Measurements from ENCODE around the gene DYNC1I1.
"Not testable (repeated sequence)": the region's sequence is repeated elsewhere in the genome, so short reads cannot be mapped to it uniquely, and the experiment has no call there.

DYNC1I1 gene

DNA sequence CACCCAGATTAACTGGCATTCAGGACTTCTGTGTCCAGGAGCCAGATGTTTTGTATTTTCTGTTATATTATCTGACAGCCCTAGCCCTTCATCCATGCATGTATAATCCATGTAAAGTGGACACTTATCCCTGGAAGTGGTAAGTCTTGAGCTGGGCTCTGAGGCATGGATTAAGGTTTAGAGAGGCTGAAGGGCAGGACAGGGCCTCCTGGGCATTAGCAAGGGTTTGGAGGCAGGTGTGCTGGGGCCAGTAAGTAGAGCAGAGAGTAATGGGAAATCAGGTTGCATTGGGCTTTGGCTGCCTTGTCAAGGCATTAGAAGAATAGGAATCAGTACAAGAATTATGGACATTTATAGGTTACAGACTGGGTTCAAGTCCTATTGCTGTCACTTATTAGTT is 138.0 kb downstream of the DYNC1I1 start:
- DNase-seq (no peak), ATAC-seq (no peak)

DNA sequence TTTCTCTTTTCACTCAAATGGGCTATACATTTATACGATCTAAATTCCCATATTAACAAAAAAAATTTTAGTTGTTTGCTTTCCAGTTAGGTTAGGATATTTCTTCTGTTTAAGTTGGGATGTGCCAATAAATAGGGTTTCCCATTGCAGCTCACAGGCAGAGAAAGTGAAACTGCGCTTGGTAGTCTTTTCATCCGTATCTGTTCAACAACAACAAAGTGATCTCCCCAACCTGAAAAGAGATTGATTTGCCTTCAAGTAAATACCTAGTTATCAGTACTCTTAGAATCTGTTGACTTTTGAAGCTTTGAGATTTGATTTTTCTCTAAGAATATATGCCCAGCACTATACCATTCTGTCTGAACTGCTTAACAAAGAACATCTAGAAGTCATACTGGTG is 143.4 kb downstream of the DYNC1I1 start:
- no peak for ATAC-seq
- DNase-seq = no peak

DNA sequence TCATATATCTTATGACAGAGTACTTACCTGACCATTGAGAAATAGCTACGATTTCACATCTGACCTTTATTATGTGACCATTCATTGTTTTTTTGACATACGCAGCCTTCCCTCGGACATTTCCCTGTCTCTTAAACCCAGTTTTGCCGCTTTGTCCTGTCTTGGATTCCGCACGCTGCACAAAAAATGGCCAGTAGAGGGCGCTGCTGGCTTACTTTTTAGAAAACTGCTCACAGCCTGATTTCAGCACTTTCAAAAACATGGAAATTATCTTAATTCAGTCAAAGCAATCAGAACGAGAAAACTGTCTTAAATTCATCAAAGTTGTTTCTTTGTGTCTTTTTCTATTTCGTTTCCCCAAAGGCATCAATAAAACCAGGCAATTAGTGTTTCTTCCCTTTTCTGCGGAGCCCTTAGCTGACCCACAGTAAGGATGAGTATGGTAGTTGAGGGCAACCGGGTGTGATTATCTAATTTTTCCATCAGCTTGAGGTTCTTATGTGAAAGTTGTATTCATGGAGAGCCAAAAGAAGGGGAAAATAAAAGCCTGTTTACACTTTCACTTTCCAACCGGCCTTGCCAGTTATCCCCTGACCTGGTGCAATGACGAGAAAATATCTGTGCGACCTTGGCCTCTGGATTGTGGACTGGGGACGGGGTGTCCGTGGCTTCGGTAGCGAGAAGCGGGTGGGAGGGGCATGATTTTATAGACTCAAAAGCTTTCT is 144.4 kb downstream of the DYNC1I1 start:
- ATAC-seq = peak; percentile 40
- peak; percentile 79 for DNase-seq

DNA sequence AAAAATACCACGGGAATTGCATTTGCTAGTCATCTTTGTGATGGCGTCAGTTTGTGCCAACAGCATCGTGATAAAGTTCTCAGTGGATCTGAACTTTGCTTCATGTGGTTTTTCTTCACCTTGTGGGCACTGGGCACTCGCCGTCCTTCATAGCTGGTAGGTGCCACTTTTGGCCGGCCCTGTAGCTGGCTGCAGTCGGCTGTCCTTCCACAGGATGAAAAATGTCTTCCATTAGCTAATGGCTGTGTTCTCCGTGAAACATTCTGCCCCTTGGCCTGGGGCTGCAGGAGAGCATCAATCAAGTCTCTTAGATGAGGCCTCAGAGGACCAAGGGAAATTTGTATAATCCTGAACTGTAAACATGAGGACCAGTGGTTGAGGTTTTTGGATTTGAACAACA is 145.3 kb downstream of the DYNC1I1 start:
- no peak for DNase-seq
- ATAC-seq = no peak

DNA sequence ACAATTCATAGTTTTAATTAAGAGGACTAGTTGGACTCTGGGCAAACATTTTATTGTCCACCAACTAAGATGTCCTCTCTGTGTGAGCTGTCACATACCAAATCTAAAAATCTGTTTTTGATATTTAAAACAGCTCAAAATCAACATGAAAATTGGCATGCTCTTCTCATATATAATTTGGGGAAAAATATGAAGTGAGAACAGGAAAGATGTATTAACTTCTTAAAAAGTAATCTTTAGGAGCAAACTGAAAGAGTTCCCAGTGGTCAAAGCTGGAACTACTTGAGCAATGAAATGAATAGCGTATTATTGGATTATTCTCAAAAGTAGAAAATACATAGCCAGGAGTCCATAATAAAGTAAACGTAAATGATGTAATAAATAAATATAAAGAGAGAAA is 147.2 kb downstream of the DYNC1I1 start:
- ATAC-seq (no peak), DNase-seq (no peak)

DNA sequence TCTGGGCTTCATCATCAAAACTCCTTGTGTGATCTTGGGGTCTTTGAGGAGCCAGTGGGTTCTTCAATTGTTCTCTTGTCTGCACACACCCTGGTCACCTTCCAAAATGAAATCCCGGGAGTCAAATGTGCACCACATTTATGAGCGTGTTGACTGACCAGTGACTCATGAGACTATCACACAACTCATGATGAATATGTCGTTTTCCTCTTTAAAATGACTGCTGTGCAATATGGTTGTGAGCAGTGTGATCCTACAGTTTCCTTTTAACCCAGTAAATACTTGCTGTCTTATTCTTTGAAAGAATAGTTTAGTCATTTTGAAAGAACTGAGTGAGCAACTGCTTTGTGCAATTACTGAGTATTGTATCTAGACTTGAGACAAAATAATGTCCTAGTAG is 149.2 kb downstream of the DYNC1I1 start:
- no peak for DNase-seq
- ATAC-seq = peak; percentile 32

DNA sequence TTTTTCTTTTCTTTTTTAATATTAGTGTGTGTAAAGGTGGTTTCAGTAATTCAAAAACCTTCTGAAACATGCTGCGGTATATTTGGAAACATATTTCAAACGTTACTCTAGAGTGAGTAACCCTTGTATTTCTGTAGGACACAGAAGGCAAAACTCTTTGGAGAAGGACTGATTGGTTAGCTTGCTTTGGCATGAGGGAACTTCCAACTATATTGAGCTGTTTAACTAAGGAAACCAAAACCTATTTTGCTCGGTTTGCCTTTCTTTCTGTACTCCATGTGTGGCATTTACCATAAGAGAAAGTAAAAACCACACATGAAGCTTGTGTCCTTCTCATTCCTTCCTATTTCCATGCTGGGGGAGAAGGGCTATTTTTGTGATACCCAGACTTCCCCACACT is 149.8 kb downstream of the DYNC1I1 start:
- DNase-seq = no peak
- ATAC-seq = no peak

DNA sequence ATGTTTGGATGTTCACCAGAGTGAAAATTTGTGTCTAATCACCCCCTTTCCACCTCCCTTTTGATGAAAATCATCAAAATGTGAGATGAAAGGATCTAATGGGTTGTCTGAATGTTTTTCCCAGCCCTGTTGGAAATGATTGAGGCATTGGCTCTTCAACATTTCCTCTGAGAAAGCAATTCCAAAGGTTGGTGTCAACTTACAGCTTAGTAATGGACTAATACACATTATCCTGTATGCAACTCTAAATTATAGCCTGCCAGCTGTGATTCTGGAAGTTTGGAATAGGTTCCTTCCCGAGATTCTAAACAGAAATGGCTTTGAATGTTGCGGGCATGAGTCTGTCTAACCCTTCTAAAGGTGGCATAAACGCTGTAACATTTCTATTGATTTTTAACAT is 152.9 kb downstream of the DYNC1I1 start:
- ATAC-seq = no peak
- no peak for DNase-seq

DNA sequence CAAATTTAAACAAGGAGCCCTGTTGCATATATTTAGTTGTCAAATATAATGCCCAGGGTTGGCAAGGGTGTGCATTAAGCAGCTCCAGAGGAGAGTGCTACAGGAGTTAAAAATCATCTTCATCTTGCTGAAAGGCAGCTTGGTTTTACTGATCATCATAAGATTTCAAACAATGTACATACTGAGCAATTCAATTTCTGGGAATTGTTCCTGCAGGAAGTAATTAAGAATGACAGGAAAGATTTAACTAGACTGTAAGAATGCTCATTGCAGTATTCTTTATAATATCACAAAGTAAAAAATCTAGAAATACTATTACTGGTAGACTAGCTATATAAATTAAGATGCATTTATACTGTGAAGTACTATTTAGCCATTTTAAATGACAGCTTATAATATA is 153.6 kb downstream of the DYNC1I1 start:
- ATAC-seq (no peak), DNase-seq (no peak)

DNA sequence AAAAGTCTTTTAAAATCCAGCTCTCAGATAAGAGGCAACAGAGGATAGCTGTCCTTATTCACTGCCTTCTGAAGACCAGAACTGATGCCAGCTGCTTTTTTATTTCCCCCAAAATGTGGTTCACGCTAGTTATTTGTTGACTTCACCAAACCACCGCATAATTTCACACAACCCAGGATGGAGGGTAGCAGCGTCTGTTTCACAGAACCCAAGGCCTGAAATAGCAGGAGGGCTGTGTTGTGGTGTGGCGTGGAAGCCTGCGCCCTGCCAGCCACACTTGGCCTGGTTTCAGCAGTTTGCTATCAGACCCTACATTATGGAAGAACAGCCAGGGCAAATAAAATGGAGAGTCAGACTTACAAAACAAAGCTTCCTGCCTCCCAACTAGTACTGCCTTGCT is 155.4 kb downstream of the DYNC1I1 start:
- DNase-seq (no peak), ATAC-seq (no peak)

DNA sequence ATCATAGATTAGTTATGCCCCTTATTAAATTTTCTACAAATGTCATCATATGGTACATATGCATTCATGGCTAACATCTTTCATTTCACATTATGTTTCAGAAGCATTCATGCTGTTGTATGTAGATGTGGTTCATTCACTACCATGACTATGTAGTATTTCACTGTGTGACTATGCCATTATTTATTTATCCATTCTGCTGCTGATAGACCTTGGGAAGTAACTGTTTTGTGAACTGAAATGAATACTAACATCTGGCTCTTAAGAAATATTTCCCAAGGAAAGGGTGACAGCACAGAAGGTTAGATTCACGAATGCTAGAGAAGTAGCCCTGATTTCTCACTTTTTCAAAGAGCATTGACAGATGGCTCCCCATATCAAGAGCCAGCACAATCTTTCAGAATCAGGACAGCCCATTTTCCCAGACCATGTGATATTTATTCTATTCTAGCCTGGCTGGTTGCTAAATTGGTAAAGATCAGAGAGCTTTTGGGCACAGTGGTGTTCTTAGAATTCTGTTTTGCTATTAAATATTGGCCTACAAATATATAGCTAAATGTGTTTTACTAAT is 157.4 kb downstream of the DYNC1I1 start:
- ATAC-seq (no peak), DNase-seq (no peak)

DNA sequence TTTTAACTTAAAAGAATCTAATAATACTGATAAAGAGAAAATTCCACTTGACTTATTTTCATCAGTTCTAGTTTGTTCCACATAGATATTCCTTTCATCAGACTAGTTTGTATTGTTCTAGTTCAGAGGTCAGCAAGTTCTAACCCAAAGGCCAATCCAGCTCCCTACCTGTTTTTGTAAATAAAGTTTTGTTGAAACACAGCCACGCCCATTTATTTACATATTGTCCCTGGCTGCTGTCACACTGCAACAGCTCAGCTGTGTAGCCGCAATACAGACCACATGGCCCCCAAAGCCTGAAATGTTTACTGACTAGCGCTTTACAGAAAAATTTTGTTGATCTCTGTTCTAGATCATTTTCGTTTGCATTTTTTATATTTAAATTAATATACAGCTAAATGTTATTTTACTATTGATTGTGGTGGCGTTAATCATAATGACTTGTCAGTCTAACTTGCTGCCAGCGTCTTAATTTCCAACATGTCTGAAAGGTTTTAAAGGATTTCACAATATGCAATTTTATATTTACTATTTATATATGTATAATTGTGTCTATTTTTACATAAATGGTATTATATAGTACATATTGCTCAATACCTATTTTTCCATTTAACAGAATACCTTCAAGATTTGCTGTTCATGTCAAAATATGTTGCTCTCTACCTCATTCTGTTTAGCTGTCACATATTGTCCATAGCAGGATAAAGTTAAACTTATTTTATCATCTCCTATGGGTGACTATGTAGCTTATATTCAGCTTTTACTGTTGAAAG is 159.3 kb downstream of the DYNC1I1 start:
- no peak for ATAC-seq
- no peak for DNase-seq

DNA sequence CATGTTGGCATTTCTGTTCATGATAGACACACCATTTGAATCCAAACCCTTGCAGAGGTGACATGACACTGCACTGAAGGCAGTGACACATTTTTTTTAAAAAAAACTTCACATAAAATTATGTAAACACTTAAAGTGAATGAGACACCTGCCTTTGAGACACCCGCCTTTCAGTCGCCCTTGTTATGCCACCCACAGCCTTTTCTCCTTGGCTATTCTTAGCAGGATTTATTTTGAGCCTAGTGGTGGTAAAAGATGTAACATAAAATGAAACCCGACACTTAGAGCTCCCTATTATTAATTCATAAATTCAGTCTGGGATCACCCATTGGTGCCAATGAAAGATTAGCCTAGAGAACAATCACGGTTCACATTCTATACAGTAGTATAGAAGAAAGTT is 161.3 kb downstream of the DYNC1I1 start:
- ATAC-seq = no peak
- no peak for DNase-seq

DNA sequence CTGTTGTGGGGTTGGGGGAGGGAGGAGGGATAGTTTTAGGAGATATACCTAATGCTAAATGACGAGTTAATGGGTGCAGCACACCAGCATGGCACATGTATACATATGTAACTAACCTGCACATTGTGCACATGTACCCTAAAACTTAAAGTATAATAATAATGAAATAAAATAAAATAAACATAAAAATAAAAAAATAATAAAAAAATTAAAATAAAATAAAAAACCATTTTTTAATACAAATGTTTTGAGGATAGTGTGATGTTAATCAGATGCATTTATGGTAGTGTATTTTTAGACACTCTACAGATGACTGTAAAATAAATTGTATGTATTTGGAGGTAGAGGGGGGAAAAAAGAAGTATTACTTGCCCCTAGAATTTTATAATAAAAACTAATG is 172.5 kb downstream of the DYNC1I1 start:
- not testable (repeated sequence) for DNase-seq, ATAC-seq

DNA sequence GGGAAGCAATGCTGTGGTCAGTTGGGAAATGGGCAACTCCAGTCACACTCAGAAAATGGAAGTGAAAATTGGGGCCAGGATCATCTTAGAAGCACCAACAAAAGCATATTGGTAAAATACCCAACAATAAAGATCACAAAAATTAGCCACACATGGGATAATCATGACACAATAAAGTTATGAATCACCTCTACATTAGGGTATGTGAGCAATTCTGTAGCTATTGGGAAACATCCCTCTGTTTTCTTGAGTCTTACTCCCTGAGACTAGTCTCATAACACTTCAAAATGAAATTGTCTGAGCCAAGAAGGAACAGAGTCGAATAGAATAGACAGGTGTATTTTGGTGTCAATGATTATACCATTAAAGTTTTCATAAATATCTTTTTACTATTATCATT is 178.3 kb downstream of the DYNC1I1 start:
- DNase-seq = no peak

DNA sequence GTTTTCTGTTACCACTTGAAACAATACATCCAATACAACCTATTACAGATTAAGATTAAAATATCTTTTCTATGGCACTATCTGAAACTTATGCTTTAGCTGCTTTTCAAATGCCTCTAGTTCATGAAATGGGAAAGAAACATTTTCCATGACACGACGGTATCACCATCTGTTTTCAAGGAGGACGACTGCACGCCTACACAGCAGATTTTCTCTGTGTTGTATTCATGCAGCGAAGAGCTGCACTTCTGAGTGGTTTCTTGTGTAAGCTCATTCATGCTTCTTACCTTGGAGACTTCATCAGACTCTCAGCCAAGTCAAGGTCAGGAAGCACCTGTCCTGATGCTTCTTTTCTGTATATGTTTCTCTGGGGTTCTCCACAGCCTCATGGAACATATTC is 179.2 kb downstream of the DYNC1I1 start:
- ATAC-seq (no peak), DNase-seq (no peak)

More for the DNA sequence above, 178.3 kb downstream of the DYNC1I1 start:
- no peak for ATAC-seq

DNA sequence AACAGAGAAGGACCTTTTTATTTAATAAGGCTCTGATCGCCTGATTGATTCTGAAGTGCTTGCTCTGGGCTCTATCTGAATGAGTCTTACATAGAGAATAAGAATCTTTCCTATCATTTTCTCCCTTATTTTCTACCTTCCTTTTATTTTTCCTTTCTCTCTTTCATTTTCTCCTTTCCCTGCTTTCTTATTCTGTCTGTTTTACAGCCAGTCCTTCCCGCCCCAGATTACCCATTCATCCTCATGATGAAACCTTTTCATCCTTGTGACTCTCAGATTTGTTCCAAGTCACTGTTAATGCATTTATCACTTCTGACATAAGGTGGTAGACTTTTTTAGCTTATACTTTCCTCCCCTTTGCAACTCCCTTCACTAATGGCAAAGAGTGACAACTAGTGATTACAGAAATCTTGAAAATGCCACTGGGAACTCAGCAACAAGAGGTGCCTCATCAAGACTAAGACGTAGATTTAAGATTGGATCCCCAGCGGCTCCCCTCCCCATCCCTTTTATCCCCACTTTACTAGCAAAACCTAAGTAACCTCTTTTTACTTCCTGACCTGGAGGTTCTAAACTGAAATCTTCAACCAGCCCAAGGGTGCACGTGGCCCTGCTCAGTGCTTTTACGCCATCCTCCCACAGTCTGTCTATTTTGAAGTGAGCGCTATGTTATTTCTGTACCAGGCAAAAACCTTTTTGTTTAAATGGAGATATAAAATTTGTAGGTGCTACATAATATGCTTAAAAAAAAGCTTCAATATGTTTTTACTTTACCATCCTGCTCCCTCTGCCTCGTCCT is 179.8 kb downstream of the DYNC1I1 start:
- ATAC-seq (no peak), DNase-seq (no peak)

DNA sequence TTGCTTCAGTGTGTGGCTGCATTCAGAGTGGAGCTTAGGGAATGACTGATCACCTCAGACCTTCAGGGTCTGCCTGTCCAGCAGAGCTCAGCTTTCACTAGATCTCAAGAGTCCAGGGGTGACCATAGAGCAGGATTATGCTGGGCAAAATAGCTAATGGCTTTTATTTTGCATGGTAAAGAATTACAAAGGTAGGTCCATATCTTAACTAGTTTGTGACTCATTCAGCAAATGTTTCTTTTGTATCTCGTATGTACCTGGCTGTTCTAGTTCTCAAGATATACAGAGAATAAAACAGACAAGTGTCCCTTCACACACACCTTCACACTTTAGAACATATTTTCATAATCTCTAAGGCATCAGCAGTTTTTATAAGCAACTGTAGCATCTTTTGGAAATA is 180.5 kb downstream of the DYNC1I1 start:
- no peak for DNase-seq
- no peak for ATAC-seq

DNA sequence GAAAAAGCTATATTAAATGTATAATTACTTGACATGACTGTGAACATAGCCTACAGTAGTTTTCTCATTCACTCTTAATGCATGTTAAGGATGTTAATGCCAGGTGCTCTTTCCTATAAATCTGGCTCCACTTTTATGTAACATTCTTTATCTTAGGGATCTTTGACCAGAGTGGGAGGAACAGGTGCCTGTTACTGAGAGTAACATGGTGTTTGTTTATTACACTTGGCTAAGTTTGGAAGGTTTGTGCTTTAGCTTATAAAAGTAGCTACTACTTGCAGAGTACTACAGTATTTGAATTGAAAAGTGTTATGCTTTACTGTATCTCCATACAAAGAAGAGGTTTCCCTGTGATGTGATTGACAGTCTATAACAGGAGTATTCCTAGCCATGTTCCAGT is 183.4 kb downstream of the DYNC1I1 start:
- ATAC-seq (no peak), DNase-seq (no peak)

DNA sequence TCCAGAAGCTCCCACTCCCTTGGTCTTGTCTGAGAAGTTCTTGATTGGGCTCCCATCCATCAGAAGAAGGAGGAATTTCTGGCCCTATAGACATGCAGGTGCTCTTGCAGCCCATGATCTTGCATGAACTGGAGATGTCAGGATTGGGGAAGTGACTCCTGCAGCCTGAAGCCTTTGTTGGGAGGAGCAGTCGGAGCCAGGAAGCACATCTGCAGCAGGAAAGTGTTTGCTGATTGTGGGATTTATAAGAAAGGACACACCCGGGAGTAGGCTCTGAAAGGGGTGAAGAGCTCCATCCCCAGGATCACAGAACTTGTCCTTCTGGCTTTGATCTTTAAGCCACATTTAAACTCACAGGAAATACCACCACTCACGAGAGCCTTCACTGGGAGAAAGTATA is 185.2 kb downstream of the DYNC1I1 start:
- DNase-seq = no peak
- ATAC-seq = no peak

DNA sequence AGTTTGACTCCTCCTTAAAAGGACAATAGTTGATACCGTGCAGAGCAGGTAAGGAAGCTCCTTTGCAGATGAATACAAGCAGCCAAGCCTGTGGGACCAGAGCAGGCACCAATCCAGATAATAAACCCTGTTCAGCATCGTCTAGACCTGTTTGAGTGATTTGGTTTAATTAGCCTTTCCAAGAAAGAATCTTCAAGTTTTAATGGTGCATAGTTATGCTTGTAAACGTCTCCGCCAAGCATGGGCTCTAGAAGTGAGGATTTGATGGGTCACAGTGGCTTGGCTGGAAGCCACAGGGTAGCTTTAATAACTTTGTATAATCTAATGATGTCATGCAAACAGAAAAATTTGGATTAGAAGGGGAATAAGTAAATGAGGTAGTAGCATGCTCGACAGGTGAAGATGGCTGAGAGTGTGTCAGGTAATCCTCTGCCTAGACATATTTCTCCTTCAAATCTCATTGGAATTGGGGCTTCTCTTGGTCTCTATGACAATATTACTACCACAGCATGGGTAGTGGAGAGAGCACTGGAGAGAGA is 188.4 kb downstream of the DYNC1I1 start:
- DNase-seq = no peak
- ATAC-seq = no peak

DNA sequence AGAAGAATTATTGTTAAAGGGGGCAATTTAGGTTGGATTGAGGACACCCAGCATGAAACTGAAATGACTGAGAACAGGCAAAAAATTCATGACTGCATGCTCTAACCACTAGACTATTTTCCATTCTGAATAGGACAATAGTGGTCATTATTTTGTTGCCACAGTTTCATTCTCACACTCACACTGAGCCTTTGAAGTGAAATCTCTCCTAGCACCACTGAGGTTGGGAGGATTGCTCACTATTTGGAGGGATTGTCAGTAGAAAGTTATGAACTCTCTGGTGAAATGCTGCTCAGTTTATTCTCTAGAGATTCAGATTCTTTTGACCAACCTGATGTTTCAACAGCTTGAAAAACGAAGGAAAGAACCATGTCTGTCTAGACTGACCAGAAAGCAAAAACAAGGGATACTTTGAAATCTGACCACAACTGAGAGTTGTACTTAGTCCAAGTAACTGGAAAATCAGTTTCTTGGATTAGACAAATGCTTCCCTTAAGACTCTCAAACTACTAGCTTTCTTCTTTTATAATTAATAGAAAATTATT is 191.2 kb downstream of the DYNC1I1 start:
- ATAC-seq = no peak
- no peak for DNase-seq
